Measurements from ENCODE around the gene MDFIC.

The MDFIC gene

DNA sequence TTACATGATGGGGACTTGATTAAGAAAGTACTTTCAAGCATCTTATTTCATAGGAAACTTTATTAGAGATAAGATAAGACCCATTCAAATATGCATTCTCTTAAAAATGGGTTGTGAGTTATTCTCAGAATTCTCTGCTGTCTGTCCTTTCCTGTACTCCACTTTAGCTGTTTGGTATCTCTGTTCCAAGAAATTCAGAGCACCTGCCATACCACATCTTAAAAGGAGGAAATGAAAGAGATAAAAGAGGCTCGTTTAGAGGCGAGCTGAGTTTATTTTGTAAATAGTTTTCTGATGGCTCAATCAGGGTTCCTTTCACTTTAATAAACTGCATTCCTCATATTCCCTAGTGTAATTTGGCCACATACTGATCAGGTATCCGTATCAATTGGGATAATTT is 87.2 kb downstream of the MDFIC start:
- DNase-seq (peak; percentile 47), ATAC-seq (ENCODE audit: insufficient read depth, low read depth) (peak; percentile 71)
- peaks cover 29% of the 10 kb centered on the region for H3K79me2 ChIP-seq (ENCODE audit: insufficient read depth, low read length)
- peak overlapping the region; percentile 90 for H3K27ac ChIP-seq (ENCODE audit: low read length)
- peaks cover 24% of the 10 kb centered on the region for H3K36me3 ChIP-seq (ENCODE audit: insufficient read depth, low read length)
- TF ChIP-seq, protein P1, sequence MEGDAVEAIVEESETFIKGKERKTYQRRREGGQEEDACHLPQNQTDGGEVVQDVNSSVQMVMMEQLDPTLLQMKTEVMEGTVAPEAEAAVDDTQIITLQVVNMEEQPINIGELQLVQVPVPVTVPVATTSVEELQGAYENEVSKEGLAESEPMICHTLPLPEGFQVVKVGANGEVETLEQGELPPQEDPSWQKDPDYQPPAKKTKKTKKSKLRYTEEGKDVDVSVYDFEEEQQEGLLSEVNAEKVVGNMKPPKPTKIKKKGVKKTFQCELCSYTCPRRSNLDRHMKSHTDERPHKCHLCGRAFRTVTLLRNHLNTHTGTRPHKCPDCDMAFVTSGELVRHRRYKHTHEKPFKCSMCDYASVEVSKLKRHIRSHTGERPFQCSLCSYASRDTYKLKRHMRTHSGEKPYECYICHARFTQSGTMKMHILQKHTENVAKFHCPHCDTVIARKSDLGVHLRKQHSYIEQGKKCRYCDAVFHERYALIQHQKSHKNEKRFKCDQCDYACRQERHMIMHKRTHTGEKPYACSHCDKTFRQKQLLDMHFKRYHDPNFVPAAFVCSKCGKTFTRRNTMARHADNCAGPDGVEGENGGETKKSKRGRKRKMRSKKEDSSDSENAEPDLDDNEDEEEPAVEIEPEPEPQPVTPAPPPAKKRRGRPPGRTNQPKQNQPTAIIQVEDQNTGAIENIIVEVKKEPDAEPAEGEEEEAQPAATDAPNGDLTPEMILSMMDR (IDR thresholded peaks at IDR 0.05; ENCODE audit: borderline replicate concordance, extremely low read depth, low read length, poor library complexity, severe bottlenecking) = no peak
- TF ChIP-seq EZH2 (IDR thresholded peaks at IDR 0.05; ENCODE audit: borderline replicate concordance, low read depth, low read length, severe bottlenecking) = no peak
- H3K9ac ChIP-seq (ENCODE audit: low read depth, low read length) = peak overlapping the region; percentile 54
- H2AFZ ChIP-seq (ENCODE audit: low read depth, low read length) = no peak overlapping the region
- H3K9me3 ChIP-seq (ENCODE audit: insufficient read depth, low read length, severe bottlenecking) = no peaks in the 10 kb centered on the region
- H3K4me1 ChIP-seq (ENCODE audit: insufficient read depth, low read length) = peaks cover 90% of the 10 kb centered on the region
- peak overlapping the region; percentile 79 for H3K4me2 ChIP-seq (ENCODE audit: insufficient read depth, low read length)
- H3K4me3 ChIP-seq (ENCODE audit: low read depth in 1 of 2, low read length in 2 of 2) = peak overlapping the region in 1 of 2 experiments; percentile 53; a peak in 3 of 4 replicates
- no peaks in the 10 kb centered on the region for H4K20me1 ChIP-seq (ENCODE audit: insufficient read depth, low read length)
- H3K27me3 ChIP-seq (ENCODE audit: insufficient read depth, low read length, poor library complexity) = no peaks in the 10 kb centered on the region

DNA sequence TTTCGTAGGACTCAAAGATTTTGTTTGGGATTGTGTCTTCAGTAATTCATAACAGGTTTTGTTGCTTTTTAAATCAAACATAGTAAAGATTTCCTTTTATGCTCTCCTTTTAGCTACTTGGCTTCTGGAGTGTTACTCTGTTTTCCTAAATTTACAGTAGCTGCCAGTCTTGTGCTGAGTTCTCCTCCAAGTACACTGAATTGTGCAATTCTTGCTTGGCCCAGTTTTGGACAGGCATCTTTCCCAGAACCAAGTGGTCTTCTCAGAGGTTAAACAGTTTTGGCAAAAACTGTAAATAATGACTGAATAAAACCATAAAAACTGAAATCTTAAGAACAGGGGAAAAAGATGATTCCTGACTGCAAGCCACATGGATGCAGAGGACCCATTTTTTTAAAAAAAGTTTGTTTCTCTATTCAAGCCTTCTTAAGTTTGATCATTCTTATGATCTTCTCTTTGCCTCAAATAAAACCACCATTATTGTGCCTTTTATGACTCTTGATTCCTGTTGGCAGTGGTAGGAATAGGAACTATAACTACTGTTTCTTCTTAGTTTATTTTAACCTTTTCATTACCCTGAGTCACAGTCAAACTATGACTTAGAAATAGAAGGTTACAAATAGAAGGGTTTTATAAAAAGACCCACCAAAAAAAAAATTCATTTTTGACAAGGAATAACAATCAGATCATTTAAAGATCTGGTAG is 88.0 kb downstream of the MDFIC start:
- Histone ChIP-seq H3K27me3 (ENCODE audit: insufficient read depth, low read length, poor library complexity) (no peaks in the 10 kb centered on the region), H3K9me3 (ENCODE audit: insufficient read depth, low read length, severe bottlenecking) (no peaks in the 10 kb centered on the region), H3K4me3 (ENCODE audit: low read depth in 1 of 2, low read length in 2 of 2) (peak overlapping the region in 1 of 2 experiments; percentile 42; a peak in 2 of 4 replicates), H3K79me2 (ENCODE audit: insufficient read depth, low read length) (peaks cover 23% of the 10 kb centered on the region), H3K4me2 (ENCODE audit: insufficient read depth, low read length) (peak overlapping the region; percentile 79), H4K20me1 (ENCODE audit: insufficient read depth, low read length) (no peaks in the 10 kb centered on the region), H3K9ac (ENCODE audit: low read depth, low read length) (peak overlapping the region; percentile 51), H3K27ac (ENCODE audit: low read length) (peak overlapping the region; percentile 90), H3K36me3 (ENCODE audit: insufficient read depth, low read length) (peaks cover 25% of the 10 kb centered on the region), H3K4me1 (ENCODE audit: insufficient read depth, low read length) (peaks cover 92% of the 10 kb centered on the region), H2AFZ (ENCODE audit: low read depth, low read length) (no peak overlapping the region)
- TF ChIP-seq EZH2 (IDR thresholded peaks at IDR 0.05; ENCODE audit: borderline replicate concordance, low read depth, low read length, severe bottlenecking) = no peak
- TF ChIP-seq, protein P1 (IDR thresholded peaks at IDR 0.05; ENCODE audit: borderline replicate concordance, extremely low read depth, low read length, poor library complexity, severe bottlenecking) = no peak
- ATAC-seq (ENCODE audit: insufficient read depth, low read depth) (no peak), DNase-seq (no peak)

DNA sequence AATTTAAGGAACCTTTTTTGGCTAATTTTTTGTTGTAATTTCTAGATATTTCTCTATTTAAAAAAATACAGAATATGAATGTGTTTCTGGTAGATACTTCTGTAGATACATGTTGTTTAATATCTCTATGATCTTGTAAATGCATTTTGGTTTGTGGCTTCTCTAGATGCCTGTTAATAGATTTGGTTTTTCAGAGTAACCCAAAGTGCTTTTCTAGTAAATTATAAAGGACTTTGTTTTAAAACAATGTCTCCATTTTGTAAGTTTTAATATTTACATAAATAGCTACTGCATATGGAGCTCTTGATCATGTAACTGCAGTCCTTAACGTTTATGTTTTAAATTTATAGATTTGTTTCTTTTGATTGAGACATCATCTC is 88.5 kb downstream of the MDFIC start:
- ATAC-seq (ENCODE audit: insufficient read depth, low read depth) = peak; percentile 29
- no peaks in the 10 kb centered on the region for H3K9me3 ChIP-seq (ENCODE audit: insufficient read depth, low read length, severe bottlenecking)
- H3K27ac ChIP-seq (ENCODE audit: low read length) = peak overlapping the region; percentile 90

More for the DNA sequence above, 88.5 kb downstream of the MDFIC start:
- no peak for DNase-seq
- Histone ChIP-seq H3K36me3 (ENCODE audit: insufficient read depth, low read length) (peaks cover 29% of the 10 kb centered on the region), H4K20me1 (ENCODE audit: insufficient read depth, low read length) (no peaks in the 10 kb centered on the region), H2AFZ (ENCODE audit: low read depth, low read length) (no peak overlapping the region), H3K79me2 (ENCODE audit: insufficient read depth, low read length) (peaks cover 20% of the 10 kb centered on the region), H3K27me3 (ENCODE audit: insufficient read depth, low read length, poor library complexity) (no peaks in the 10 kb centered on the region), H3K9ac (ENCODE audit: low read depth, low read length) (peak overlapping the region; percentile 51; the same call in 1 of the 2 replicates), H3K4me1 (ENCODE audit: insufficient read depth, low read length) (peaks cover 93% of the 10 kb centered on the region), H3K4me3 (ENCODE audit: low read depth in 1 of 2, low read length in 2 of 2) (no peak overlapping the region), H3K4me2 (ENCODE audit: insufficient read depth, low read length) (peak overlapping the region; percentile 79)
- no peak for TF ChIP-seq EZH2 (IDR thresholded peaks at IDR 0.05; ENCODE audit: borderline replicate concordance, low read depth, low read length, severe bottlenecking)
- TF ChIP-seq, protein P1 (IDR thresholded peaks at IDR 0.05; ENCODE audit: borderline replicate concordance, extremely low read depth, low read length, poor library complexity, severe bottlenecking) = no peak

Measured in DND-41 (cell line).